NCI-H524 (cell line): Measurements from ENCODE around the gene TUBA8.
A peak's percentile ranks its signal among the peaks of the same experiment; 100 is the strongest.
"Not testable (repeated sequence)": the region's sequence is repeated elsewhere in the genome, so short reads cannot be mapped to it uniquely, and the experiment has no call there.

ENCODE experiments used
- DNase-seq, 2 experiments: peaks; one replicate each; lab custom pipeline; 2025; lab: John Stamatoyannopoulos, UW

Gene TUBA8

GRCh38 chr22:18106550-18107341 lies 3.9 kb upstream of the TUBA8 start:
- peak in 1 of 2 experiments; percentile 26 for DNase-seq

DNA sequence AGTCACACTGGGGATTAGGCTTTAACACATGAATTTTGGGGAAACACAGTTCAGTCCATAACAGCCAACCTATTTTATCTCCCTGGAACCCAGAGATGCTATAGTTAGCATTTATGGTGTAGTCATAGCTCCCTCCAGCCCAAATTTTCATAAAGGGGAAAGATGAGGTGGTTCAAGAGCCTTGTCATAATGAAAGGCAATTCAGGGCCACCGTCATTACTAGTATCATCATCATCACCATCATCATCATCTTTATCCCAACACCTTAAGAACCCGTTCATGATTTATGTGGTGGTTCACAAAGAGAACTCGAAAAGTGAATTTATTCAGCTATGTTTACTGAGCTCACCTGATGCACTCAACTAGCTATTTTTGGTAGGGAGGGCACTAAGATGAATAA lies 2.4 kb upstream of the TUBA8 start:
- no peak for DNase-seq

GRCh38 chr22:18109410-18110193 lies 1.0 kb upstream of the TUBA8 start:
- peak in 1 of 2 experiments; percentile 18 for DNase-seq

- peak in 1 of 2 experiments; percentile 10 for DNase-seq
Measured at GRCh38 chr22:18110954-18111758, 547 bp downstream of the TUBA8 start.

- no peak for DNase-seq
Measured at GRCh38 chr22:18111759-18112330, 1.2 kb downstream of the TUBA8 start.

- DNase-seq: no peak
Measured at GRCh38 chr22:18112440-18112839, 1.8 kb downstream of the TUBA8 start.

DNA sequence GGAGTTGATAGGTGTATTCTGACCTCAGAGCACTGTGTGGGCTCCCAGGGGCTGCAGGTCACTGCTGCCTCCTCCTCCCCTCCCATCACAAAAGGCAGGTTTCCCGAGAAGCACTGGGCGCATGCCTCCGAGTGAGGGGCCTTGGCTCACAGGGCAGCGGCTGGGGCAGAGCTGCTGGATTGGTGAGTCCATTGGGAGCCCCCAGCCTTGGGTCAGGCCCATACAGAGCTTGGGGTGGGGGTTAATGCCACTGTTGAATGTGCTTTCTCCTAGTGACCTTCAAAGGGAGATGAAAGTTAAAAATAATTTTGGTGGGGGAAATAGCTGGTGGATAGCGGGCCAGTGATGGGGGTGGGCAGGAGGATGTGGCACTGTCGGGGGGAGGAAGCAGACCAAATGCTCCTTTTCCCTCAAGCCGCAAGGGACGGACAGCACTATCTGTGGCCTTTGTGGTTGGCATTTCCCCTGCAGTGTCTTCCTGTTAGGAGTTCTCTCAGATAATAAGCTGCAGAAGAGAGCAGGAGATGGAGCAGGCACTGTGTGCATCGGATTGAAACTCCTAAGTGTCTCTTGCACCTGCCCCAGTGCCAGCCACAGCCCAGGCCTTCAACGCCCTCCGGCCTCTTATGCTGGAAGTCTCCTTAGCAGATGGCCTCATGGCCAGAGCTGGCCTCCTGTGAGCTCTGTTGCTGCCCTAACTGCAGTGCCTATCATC lies 3.2 kb downstream of the TUBA8 start:
- peak in 1 of 2 experiments; percentile 63 for DNase-seq

DNA sequence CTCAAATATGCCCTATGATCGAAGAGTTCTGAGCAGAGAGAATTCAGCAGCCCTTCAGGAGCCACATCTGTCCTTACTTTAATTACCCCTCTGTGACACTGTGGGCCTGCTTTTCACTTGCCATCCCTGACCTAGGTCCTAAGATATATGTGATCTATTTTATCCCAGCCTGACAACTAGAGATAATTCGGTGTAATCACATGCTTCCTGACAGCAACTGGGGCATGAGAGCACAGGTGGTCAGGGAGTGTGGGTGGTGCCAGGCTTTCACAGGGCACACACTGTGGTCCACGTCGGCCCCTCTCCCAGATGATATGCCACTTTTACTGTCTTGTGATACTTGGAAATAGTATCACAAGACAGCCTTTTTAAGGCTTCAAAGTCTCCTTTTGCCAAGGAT lies 3.9 kb downstream of the TUBA8 start:
- DNase-seq: peak in 1 of 2 experiments; percentile 63

GRCh38 chr22:18114976-18115652 lies 4.5 kb downstream of the TUBA8 start:
- DNase-seq: no peak

- no peak for DNase-seq
Measured at GRCh38 chr22:18115906-18116371, 5.3 kb downstream of the TUBA8 start.

GRCh38 chr22:18116634-18117033 lies 6.0 kb downstream of the TUBA8 start:
- no peak for DNase-seq

DNA sequence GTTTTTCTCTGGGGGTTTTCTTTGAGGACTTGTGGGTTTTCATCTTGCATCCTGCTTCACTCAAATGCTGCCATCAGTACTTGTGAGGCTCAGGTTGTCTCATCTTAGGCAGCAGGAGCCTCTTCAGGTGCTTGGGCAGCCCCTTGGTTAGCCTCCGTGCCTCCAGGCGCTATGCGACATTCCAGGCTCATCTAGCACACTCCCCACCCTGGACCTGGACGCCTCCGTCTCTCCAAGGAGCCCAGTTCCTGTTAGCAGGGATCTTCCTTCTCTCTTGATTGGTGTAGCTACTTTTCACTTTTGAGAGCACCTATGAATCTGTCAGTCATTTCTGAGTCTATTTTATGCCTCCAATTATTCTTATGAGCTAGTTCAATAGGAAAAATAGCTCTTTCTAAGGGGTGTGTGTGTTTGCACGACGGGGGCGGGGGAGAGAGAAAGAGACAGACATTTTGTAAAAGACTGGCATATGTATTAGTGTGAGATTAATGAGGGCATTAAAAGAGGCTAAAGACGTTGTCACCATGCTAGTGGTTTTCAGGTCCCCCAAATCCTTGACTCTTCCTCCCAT lies 7.8 kb downstream of the TUBA8 start:
- no peak for DNase-seq

DNA sequence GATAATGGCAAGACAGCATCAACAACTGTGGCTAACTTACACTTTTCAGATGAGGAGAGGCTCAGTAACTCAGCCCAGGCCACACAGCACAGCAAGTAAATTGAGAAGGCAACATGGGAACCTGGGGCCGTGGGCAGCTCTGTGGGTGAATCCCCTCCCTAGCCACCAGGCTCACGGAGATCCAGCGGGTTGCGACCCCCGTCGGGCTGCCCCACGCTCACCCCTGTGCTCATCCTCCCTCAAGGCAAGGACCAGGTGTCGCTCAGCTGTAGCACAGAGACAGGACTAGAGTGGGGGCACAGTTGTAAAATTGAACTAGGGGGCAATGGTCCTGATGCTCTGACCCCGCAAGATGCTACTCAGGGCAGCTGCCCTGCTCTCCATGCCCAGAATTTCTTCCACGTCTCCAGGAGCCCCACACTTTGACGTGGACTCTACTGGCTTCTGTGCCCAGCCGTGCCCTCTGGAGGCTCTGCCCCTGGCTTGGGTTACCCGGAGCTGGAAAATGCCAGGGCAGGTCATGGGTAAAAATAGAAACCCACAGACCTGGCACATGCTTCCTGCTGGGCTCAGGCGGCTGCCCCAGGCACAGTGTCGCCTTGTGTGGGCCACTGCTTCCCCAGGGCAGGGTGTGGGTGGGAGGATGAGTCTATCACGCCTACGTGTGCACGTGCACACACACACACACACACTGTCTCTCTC lies 9.0 kb downstream of the TUBA8 start:
- DNase-seq: no peak

DNA sequence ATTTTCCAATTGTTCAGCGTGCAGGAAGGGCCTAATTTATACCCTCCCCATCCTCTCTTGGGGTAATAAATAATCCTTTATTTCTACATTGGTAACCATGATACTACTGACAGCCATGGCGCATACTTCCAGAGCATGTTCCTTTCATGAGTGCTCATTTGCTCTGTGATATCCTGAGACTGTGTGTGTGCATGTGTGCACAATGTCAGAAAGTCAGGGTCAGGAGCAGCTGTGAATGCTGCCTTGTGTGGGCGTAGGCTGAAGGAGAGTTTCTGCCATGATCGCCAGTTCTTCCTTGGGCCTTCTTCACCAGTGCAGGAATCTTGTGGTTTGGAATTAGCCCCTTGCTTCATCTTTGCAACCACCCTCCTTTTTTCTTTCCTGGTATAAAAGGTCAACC lies 10.2 kb downstream of the TUBA8 start:
- DNase-seq: no peak

DNA sequence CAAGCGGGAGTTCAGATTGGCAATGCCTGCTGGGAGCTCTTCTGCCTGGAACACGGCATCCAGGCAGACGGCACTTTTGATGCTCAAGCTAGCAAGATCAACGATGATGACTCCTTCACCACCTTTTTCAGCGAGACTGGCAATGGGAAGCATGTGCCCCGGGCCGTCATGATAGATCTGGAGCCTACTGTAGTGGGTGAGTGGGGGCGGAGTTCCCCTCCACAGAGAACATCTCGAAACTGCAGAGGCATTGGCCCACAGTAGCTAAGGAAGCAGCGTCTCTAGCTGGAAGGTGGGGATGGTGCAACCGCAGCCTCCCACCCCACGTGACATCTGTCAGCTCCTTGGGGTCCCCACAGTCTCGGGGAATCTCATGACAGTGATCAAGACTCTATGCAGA lies 10.9 kb downstream of the TUBA8 start:
- no peak for DNase-seq

GRCh38 chr22:18121954-18122554 lies 11.4 kb downstream of the TUBA8 start:
- DNase-seq: peak in 1 of 2 experiments; percentile 10

GRCh38 chr22:18123476-18124025 lies 12.9 kb downstream of the TUBA8 start:
- not testable (repeated sequence) for DNase-seq

- no peak for DNase-seq
Measured at GRCh38 chr22:18126606-18127005, 16.0 kb downstream of the TUBA8 start.

DNA sequence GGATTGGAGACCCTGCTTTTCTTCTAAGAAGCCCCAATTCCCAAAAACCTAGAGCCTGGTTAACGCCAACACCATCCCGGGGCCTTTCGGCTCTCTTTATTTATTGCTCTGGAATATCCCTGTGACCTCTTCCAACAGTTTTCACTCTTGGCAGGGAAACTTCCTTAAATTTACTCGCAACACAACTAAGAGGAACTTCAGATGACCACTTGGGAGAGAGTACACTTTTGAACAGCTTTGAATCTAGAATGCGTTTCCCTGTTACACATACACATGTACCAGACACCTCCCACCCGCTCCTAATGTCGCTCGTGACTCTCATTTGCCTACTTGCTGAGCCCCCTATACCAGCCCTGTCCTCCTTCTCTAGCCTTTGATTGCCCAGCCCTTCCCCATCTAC lies 19.4 kb downstream of the TUBA8 start:
- DNase-seq: no peak
